Measurements from ENCODE around the gene A3GALT2.
A peak's percentile ranks its signal among the peaks of the same experiment; 100 is the strongest.
"Not testable (repeated sequence)": the region's sequence is repeated elsewhere in the genome, so short reads cannot be mapped to it uniquely, and the experiment has no call there.

The A3GALT2 gene

GRCh38 chr1:33311706-33312412 lies 9.0 kb downstream of the A3GALT2 start:
- DNase-seq: no peak

GRCh38 chr1:33310702-33311101 lies 10.2 kb downstream of the A3GALT2 start:
- DNase-seq: no peak

GRCh38 chr1:33309351-33309750 lies 11.5 kb downstream of the A3GALT2 start:
- not testable (repeated sequence) for DNase-seq

GRCh38 chr1:33307494-33307864 lies 13.4 kb downstream of the A3GALT2 start:
- no peak for DNase-seq

GRCh38 chr1:33306653-33307493 lies 14.0 kb downstream of the A3GALT2 start:
- no peak for DNase-seq

GRCh38 chr1:33305816-33306652 lies 14.9 kb downstream of the A3GALT2 start:
- DNase-seq: no peak

- no peak for DNase-seq
These were observed 15.9 kb downstream of the A3GALT2 start for GRCh38 chr1:33305016-33305415.

GRCh38 chr1:33302325-33302724 lies 18.6 kb downstream of the A3GALT2 start:
- no peak for DNase-seq

GRCh38 chr1:33301273-33301984 lies 19.5 kb downstream of the A3GALT2 start:
- DNase-seq: no peak

- DNase-seq: no peak
These were observed 20.2 kb downstream of the A3GALT2 start for GRCh38 chr1:33300673-33301072.

GRCh38 chr1:33299461-33300155 lies 21.3 kb downstream of the A3GALT2 start:
- no peak for DNase-seq

GRCh38 chr1:33298623-33299277 lies 22.1 kb downstream of the A3GALT2 start:
- DNase-seq: peak; percentile 52

GRCh38 chr1:33297911-33298622 lies 22.8 kb downstream of the A3GALT2 start:
- no peak for DNase-seq

GRCh38 chr1:33296824-33297223 lies 24.1 kb downstream of the A3GALT2 start:
- DNase-seq: no peak

GRCh38 chr1:33296082-33296458 lies 24.8 kb downstream of the A3GALT2 start:
- no peak for DNase-seq

GRCh38 chr1:33295450-33296081 lies 25.3 kb downstream of the A3GALT2 start:
- DNase-seq: peak; percentile 87

- no peak for DNase-seq
These were observed 25.9 kb downstream of the A3GALT2 start for GRCh38 chr1:33295023-33295422.

- no peak for DNase-seq
These were observed 26.6 kb downstream of the A3GALT2 start for GRCh38 chr1:33294071-33295010.

- no peak for DNase-seq
These were observed 28.1 kb downstream of the A3GALT2 start for GRCh38 chr1:33292726-33293340.

Measured in activated CD4-positive, alpha-beta T cell treated with anti-CD3 and anti-CD28 coated beads, Interleukin-2, amount 50 U/mL, for 1 hour (primary cell).